Breast epithelium (tissue), 3 donors: Measurements from ENCODE around the gene OR2F2.

Experiments
- CTCF ChIP-seq, 3 donors: fragments of 450-650 bp; IDR thresholded peaks; one replicate each; pipeline ENCODE4 v1.5.1; 2016 to 2017; ENCODE audit warnings: antibody characterized with exemption in 3 of 3, mild to moderate bottlenecking in 3 of 3, moderate library complexity in 3 of 3
- POLR2AphosphoS5 ChIP-seq, 3 donors: sonication (generic); formaldehyde crosslinking; IDR thresholded peaks; one replicate each; pipeline ENCODE4 v1.6.1; 2017; ENCODE audit warnings: antibody characterized with exemption in 3 of 3

DNA sequence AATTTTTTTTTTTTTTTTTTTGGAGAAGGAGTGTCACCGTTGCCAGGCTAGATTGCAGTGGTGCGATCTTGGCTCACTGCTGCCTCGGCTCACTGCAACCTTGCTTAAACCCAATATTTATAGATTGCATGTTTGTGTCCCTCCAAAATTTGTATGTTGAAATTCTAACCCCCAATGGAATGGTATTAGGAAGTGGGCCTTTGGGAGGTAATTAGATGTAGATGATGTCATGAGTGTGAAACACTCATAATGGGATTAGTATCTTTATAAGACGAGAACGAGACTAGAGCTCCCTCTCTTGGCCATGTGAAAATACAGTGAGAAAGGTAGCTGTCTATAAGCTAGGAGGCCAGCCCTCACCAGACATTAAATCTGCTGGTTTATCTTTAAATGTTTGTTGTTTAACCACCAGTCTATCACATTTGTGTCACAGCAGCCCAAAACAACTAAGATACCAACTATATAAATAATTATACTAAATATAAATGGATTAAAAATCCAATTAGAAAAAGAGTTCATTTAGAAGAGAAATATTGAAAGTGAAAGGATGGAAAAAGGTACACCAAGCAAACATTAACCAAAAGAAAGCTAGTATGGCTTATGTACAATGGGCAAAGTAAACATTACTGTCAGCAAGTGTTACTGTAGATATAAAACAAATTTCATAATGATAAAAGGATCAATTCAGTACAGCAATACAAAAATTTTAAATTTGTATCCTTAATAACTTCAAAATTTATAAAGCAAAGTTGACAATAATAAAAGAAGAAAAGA is 42.3 kb upstream of the OR2F2 start:
- TF ChIP-seq CTCF (IDR thresholded peaks at IDR 0.05) (no peak), POLR2AphosphoS5 (IDR thresholded peaks at IDR 0.05) (no peak)
